ENCODE data around the gene KRTAP10-2. TPM values are rescaled to one million over a fixed set of nuclear protein-coding genes. Genes with fewer than 3 reads are reported as not detected.

The KRTAP10-2 gene
- total and polyA plus RNA-seq, 9 of the 15 experiments (the other 6 are each of a cell fraction or from before 2014, with no cell fraction given) = not detected

GRCh38 chr21:44569861-44570517 is 18.7 kb upstream of the KRTAP10-2 start (continued):
- TF ChIP-seq ZBED1 (IDR thresholded peaks at IDR 0.05) (no peak), CBX3 (IDR thresholded peaks at IDR 0.05; ENCODE audit: borderline replicate concordance in 1 of 2, low read length in 2 of 2) (no peak), USF1 (CRISPR knock-in tag; IDR thresholded peaks at IDR 0.05) (no peak), ZFPM2 (CRISPR knock-in tag; IDR thresholded peaks at IDR 0.05) (no peak), ZC3H8 (IDR thresholded peaks at IDR 0.05) (no peak), JUN (IDR thresholded peaks at IDR 0.05; ENCODE audit: borderline replicate concordance, low read depth, low read length) (no peak), JUN (CRISPR knock-in tag; IDR thresholded peaks at IDR 0.05; ENCODE audit: borderline replicate concordance) (no peak), ZNF717 (CRISPR knock-in tag; IDR thresholded peaks at IDR 0.05) (no peak)

- H3K4me1 ChIP-seq (replicated peaks in 1 of 2; ENCODE audit: control insufficient read depth in 2 of 2, insufficient read depth in 2 of 2, low read length in 2 of 2) = peaks cover 0 to 20% of the 10 kb centered on the region in 2 experiments; a peak in 1 of 5 replicates
- DNase-seq (ENCODE audit: extremely low read depth in 1 of 4, low spot score in 3 of 4) = peak in 3 of 4 experiments; percentile 37 to 41 (median 38)
- CTCF ChIA-PET (ENCODE audit: low intra/inter-chr PET ratio) = no interaction called here
- H2AFZ ChIP-seq (ENCODE audit: low read depth, low read length) = peak overlapping the region; percentile 49; the same call in 1 of the 2 replicates
- FAIRE-seq = no peak
- 4% methylated on average over 27 of the region's 27 CpGs for WGBS (ENCODE audit: insufficient coverage, low coverage, missing lambda C conversion rate)
- peaks cover 20 to 34% of the 10 kb centered on the region in 2 experiments; a peak in 3 of 5 replicates for H3K27me3 ChIP-seq (ENCODE audit: control insufficient read depth in 2 of 2, insufficient read depth in 2 of 2, low read length in 2 of 2)
- H4K20me1 ChIP-seq (replicated peaks; ENCODE audit: control insufficient read depth, insufficient read depth, low read length) = no peaks in the 10 kb centered on the region
- BruUV-seq (replicated peaks) = no TSS peak
- POLR2A ChIA-PET = interaction anchor here (0.6 kb wide), 1 partner anchor 42 kb away, joined by 3 read pairs; no protein-coding TSS in a partner anchor
- H3K27ac ChIP-seq (ENCODE audit: extremely low read depth, low read depth, low read length) = no peak overlapping the region
- H3K9me1 ChIP-seq (ENCODE audit: control insufficient read depth, insufficient read depth, low read length) = no peaks in the 10 kb centered on the region
- peak overlapping the region; percentile 8; the same call in 1 of the 2 replicates for H3K4me2 ChIP-seq (ENCODE audit: insufficient read depth, low read length)
- peak; percentile 70 for ATAC-seq
- H3K4me3 ChIP-seq = no peak overlapping the region
- intact Hi-C loops (cut with micrococcal nuclease) = no loop called here
- no peaks in the 10 kb centered on the region for H3K9me3 ChIP-seq (replicated peaks; ENCODE audit: control insufficient read depth, insufficient read depth, low read depth, low read length)
- H3K9ac ChIP-seq (ENCODE audit: insufficient read depth in 1 of 2, low read depth in 2 of 2, low read length in 2 of 2) = no peak overlapping the region
- no peaks in the 10 kb centered on the region for H3K36me3 ChIP-seq (ENCODE audit: control insufficient read depth, insufficient read depth, low read length)
- in situ Hi-C loops (cut with MboI) = no loop called here
- no peaks in the 10 kb centered on the region for H3K79me2 ChIP-seq (ENCODE audit: control insufficient read depth, insufficient read depth, low read length)
- TF ChIP-seq E2F4 (CRISPR knock-in tag; IDR thresholded peaks at IDR 0.05; ENCODE audit: low read depth) (no peak), NEUROD1 (IDR thresholded peaks at IDR 0.05; ENCODE audit: borderline replicate concordance, low read depth, low read length, partially characterized antibody) (no peak), ELK1 (CRISPR knock-in tag; IDR thresholded peaks at IDR 0.05) (no peak), ILF3 (IDR thresholded peaks at IDR 0.05; ENCODE audit: borderline replicate concordance) (no peak), FOXK1 (CRISPR knock-in tag; IDR thresholded peaks at IDR 0.05; ENCODE audit: borderline replicate concordance) (no peak), MED1 (CRISPR knock-in tag; IDR thresholded peaks at IDR 0.05; ENCODE audit: borderline replicate concordance) (no peak), ZNF41 (CRISPR knock-in tag; conservative IDR thresholded peaks at IDR 0.05) (no peak), CHD1 (IDR thresholded peaks at IDR 0.05; ENCODE audit: low read length) (no peak), XRCC3 (IDR thresholded peaks at IDR 0.05) (no peak)
These were observed 17.6 kb upstream of the KRTAP10-2 start for GRCh38 chr21:44568667-44569556.

Data from K562 (cell line).